Hepatocyte (in vitro differentiated cells): Measurements from ENCODE around the gene SNX17.

Experiments used
- CTCF ChIP-seq: fragments of 200-600 bp; sonication (generic); IDR thresholded peaks from 2 replicates; pipeline ENCODE4 v1.5.1; 2016; ENCODE audit warnings: antibody characterized with exemption, mild to moderate bottlenecking; ENCODE audit not compliant: poor library complexity
- EZH2phosphoT487 ChIP-seq: fragments of 200-600 bp; sonication (generic); IDR thresholded peaks from one replicate; pipeline ENCODE4 v1.6.1; 2018; ENCODE audit warnings: antibody characterized with exemption, mild to moderate bottlenecking, low read depth, moderate library complexity; ENCODE audit not compliant: unreplicated experiment, severe bottlenecking

GRCh38 chr2:27335311-27335710 lies 35.1 kb upstream of the SNX17 start:
- TF ChIP-seq CTCF (no peak), EZH2phosphoT487 (no peak)
